GM12878 (cell line): ENCODE measurements around the gene FOXK1. TPM values are rescaled to one million over a fixed set of nuclear protein-coding genes. Genes with fewer than 3 reads are reported as not detected.

Experiments
- BMI1 ChIP-seq: fragments of 450-650 bp; IDR thresholded peaks from 2 replicates; pipeline ENCODE4 v1.6.1; 2016; ENCODE audit warnings: mild to moderate bottlenecking, moderate library complexity, borderline replicate concordance
- CBX3 ChIP-seq: fragments of 200-600 bp; sonication (generic); IDR thresholded peaks from 2 replicates; pipeline ENCODE4 v1.6.1; 2016; ENCODE audit warnings: low read depth, borderline replicate concordance
- EP300 ChIP-seq, 2 experiments: fragments of 150-350 bp in 1 of 2; IDR thresholded peaks; 2 replicates each; pipeline ENCODE4 v1.6.1; 2011 to 2012; ENCODE audit warnings: low read depth in 2 of 2, low read length in 2 of 2, borderline replicate concordance in 1 of 2, improper control_type of control experiment in 1 of 2, inconsistent platforms in 1 of 2; ENCODE audit not compliant: control insufficient read depth in 1 of 2
- HCFC1 ChIP-seq: fragments of 150-350 bp; IDR thresholded peaks from 2 replicates; pipeline ENCODE4 v1.6.1; 2014; ENCODE audit warnings: low read length
- IRF4 ChIP-seq: IDR thresholded peaks from 2 replicates; pipeline ENCODE4 v1.6.1; 2011; ENCODE audit warnings: low read depth, low read length
- MEF2B ChIP-seq: fragments of 450-650 bp; IDR thresholded peaks from 2 replicates; pipeline ENCODE4 v1.6.1; 2018; ENCODE audit warnings: mild to moderate bottlenecking, moderate library complexity; ENCODE audit not compliant: partially characterized antibody, poor library complexity, severe bottlenecking
- NFXL1 ChIP-seq: fragments of 450-650 bp; IDR thresholded peaks from 2 replicates; pipeline ENCODE4 v1.6.1; 2017; ENCODE audit warnings: antibody characterized with exemption, mild to moderate bottlenecking, borderline replicate concordance
- NR2C1 ChIP-seq: fragments of 450-650 bp; IDR thresholded peaks from 2 replicates; pipeline ENCODE4 v1.6.1; 2017; ENCODE audit warnings: antibody characterized with exemption, mild to moderate bottlenecking, moderate library complexity
- POLR2AphosphoS2 ChIP-seq: IDR thresholded peaks from 2 replicates; pipeline ENCODE4 v1.6.1; 2011; ENCODE audit warnings: low read depth, mild to moderate bottlenecking, low read length, improper control_type of control experiment, moderate library complexity
- RAD21 ChIP-seq: IDR thresholded peaks from 2 replicates; pipeline ENCODE4 v1.6.1; 2011; ENCODE audit warnings: mild to moderate bottlenecking, low read depth, low read length, moderate library complexity; ENCODE audit not compliant: insufficient read depth
- SPI1 ChIP-seq: IDR thresholded peaks from 2 replicates; pipeline ENCODE4 v1.6.1; 2011; ENCODE audit warnings: low read depth, mild to moderate bottlenecking, low read length, moderate library complexity, borderline replicate concordance; ENCODE audit not compliant: insufficient read depth
- SUPT20H ChIP-seq: IDR thresholded peaks from 2 replicates; pipeline ENCODE4 v1.6.1; 2011; ENCODE audit warnings: low read depth, mild to moderate bottlenecking, low read length, moderate library complexity, borderline replicate concordance; ENCODE audit not compliant: control insufficient read depth
- TBL1XR1 ChIP-seq: IDR thresholded peaks from 2 replicates; pipeline ENCODE4 v1.6.1; 2012; ENCODE audit warnings: low read depth, low read length, improper control_type of control experiment
- polyA plus RNA-seq, 11 experiments: library from polyadenylated mRNA; depleted of rRNA in 4 of 11; unstranded in 6 of 11; stranded (reverse) in 5 of 11; fragments of >200 nt; fragmentation: Nextera tagmentation in 4 of 11; fragmentation: Illumina TruSeq in 1 of 11; extraction: Ambion mirVana in 4 of 11; extraction: Trizol in 1 of 11; gene quantifications; 1 replicate in 1 of 11; 2 replicates in 10 of 11; pipeline versions ENCODE4 v1.2.1 to v1.2.3, GENCODE V29; 2011 to 2016; ENCODE audit warnings: inconsistent platforms in 2 of 11, missing spikeins in 2 of 11, low read depth in 1 of 11
- total RNA-seq, 4 experiments: library from RNA; depleted of rRNA in 3 of 4; stranded (reverse); fragments of >200 nt in 3 of 4; fragmentation: Illumina TruSeq in 1 of 4; extraction: Trizol in 1 of 4; gene quantifications; 2 replicates each; pipeline versions ENCODE4 v1.2.1 to v1.2.3, GENCODE V29; 2013 to 2021
- TF ChIP-seq, protein P1 (sequence below): fragments of 450-650 bp; formaldehyde crosslinking; IDR thresholded peaks from 2 replicates; pipeline ENCODE4 v1.5.0; 2022; ENCODE audit warnings: mild to moderate bottlenecking, missing genetic modification characterization
- TF ChIP-seq, protein P2 (sequence below): fragments of 450-650 bp; IDR thresholded peaks from 2 replicates; pipeline ENCODE4 v1.6.1; 2018; ENCODE audit warnings: borderline replicate concordance, mild to moderate bottlenecking; ENCODE audit not compliant: partially characterized antibody
- TF ChIP-seq, protein P3 (sequence below): IDR thresholded peaks from 2 replicates; pipeline ENCODE4 v1.6.1; 2011; ENCODE audit warnings: low read depth, mild to moderate bottlenecking, low read length, moderate library complexity, borderline replicate concordance; ENCODE audit errors: extremely low read depth
- TF ChIP-seq, protein P4 (sequence below), 3 experiments: IDR thresholded peaks in 2 of 3; conservative IDR thresholded peaks in 1 of 3; 2 replicates each; pipeline ENCODE4 v1.5.1; 2011; ENCODE audit warnings: low read depth in 3 of 3, low read length in 3 of 3, mild to moderate bottlenecking in 3 of 3, control low read depth in 2 of 3, moderate library complexity in 2 of 3, inconsistent platforms in 1 of 3, mixed read lengths in 1 of 3; ENCODE audit not compliant: control insufficient read depth in 2 of 3, insufficient read depth in 1 of 3; ENCODE audit errors: extremely low read depth in 1 of 3
- TF ChIP-seq, protein P5 (sequence below): fragments of 450-650 bp; IDR thresholded peaks from 2 replicates; pipeline ENCODE4 v1.6.1; 2014; ENCODE audit warnings: mild to moderate bottlenecking

Gene FOXK1
- total and polyA plus RNA-seq, 10 of the 15 experiments (the other 5 are each of a cell fraction or from before 2014, with no cell fraction given), result 0.24 to 31.8 (median 4.5) TPM

- TF ChIP-seq, protein P1, sequence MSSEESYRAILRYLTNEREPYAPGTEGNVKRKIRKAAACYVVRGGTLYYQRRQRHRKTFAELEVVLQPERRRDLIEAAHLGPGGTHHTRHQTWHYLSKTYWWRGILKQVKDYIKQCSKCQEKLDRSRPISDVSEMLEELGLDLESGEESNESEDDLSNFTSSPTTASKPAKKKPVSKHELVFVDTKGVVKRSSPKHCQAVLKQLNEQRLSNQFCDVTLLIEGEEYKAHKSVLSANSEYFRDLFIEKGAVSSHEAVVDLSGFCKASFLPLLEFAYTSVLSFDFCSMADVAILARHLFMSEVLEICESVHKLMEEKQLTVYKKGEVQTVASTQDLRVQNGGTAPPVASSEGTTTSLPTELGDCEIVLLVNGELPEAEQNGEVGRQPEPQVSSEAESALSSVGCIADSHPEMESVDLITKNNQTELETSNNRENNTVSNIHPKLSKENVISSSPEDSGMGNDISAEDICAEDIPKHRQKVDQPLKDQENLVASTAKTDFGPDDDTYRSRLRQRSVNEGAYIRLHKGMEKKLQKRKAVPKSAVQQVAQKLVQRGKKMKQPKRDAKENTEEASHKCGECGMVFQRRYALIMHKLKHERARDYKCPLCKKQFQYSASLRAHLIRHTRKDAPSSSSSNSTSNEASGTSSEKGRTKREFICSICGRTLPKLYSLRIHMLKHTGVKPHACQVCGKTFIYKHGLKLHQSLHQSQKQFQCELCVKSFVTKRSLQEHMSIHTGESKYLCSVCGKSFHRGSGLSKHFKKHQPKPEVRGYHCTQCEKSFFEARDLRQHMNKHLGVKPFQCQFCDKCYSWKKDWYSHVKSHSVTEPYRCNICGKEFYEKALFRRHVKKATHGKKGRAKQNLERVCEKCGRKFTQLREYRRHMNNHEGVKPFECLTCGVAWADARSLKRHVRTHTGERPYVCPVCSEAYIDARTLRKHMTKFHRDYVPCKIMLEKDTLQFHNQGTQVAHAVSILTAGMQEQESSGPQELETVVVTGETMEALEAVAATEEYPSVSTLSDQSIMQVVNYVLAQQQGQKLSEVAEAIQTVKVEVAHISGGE, result peak; percentile 45; the same call in 1 of the 2 replicates
- TF ChIP-seq NFXL1, result peak; percentile 89
- TF ChIP-seq TBL1XR1, result peak; percentile 38; the same call in 1 of the 2 replicates
- peak; percentile 99 for TF ChIP-seq NR2C1
- TF ChIP-seq, protein P2, sequence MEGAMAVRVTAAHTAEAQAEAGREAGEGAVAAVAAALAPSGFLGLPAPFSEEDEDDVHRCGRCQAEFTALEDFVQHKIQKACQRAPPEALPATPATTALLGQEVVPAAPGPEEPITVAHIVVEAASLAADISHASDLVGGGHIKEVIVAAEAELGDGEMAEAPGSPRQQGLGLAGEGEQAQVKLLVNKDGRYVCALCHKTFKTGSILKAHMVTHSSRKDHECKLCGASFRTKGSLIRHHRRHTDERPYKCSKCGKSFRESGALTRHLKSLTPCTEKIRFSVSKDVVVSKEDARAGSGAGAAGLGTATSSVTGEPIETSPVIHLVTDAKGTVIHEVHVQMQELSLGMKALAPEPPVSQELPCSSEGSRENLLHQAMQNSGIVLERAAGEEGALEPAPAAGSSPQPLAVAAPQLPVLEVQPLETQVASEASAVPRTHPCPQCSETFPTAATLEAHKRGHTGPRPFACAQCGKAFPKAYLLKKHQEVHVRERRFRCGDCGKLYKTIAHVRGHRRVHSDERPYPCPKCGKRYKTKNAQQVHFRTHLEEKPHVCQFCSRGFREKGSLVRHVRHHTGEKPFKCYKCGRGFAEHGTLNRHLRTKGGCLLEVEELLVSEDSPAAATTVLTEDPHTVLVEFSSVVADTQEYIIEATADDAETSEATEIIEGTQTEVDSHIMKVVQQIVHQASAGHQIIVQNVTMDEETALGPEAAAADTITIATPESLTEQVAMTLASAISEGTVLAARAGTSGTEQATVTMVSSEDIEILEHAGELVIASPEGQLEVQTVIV, result no peak
- TF ChIP-seq, protein P3, sequence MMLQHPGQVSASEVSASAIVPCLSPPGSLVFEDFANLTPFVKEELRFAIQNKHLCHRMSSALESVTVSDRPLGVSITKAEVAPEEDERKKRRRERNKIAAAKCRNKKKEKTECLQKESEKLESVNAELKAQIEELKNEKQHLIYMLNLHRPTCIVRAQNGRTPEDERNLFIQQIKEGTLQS, result peak; percentile 91
- no peak for TF ChIP-seq SPI1
- TF ChIP-seq RAD21, result no peak
- peak; percentile 55 for TF ChIP-seq HCFC1
- peak; percentile 76; the same call in 1 of the 2 replicates for TF ChIP-seq POLR2AphosphoS2
- no peak for TF ChIP-seq BMI1
- TF ChIP-seq CBX3, result no peak
- TF ChIP-seq EP300 (IDR thresholded peaks at IDR 0.05; ENCODE audit: borderline replicate concordance in 1 of 2, control insufficient read depth in 1 of 2, low read depth in 2 of 2, low read length in 2 of 2), result no peak
- 0 out of 2 replicates have a peak, but pooled peaks have one; percentile 8 for TF ChIP-seq IRF4
- TF ChIP-seq, protein P4, sequence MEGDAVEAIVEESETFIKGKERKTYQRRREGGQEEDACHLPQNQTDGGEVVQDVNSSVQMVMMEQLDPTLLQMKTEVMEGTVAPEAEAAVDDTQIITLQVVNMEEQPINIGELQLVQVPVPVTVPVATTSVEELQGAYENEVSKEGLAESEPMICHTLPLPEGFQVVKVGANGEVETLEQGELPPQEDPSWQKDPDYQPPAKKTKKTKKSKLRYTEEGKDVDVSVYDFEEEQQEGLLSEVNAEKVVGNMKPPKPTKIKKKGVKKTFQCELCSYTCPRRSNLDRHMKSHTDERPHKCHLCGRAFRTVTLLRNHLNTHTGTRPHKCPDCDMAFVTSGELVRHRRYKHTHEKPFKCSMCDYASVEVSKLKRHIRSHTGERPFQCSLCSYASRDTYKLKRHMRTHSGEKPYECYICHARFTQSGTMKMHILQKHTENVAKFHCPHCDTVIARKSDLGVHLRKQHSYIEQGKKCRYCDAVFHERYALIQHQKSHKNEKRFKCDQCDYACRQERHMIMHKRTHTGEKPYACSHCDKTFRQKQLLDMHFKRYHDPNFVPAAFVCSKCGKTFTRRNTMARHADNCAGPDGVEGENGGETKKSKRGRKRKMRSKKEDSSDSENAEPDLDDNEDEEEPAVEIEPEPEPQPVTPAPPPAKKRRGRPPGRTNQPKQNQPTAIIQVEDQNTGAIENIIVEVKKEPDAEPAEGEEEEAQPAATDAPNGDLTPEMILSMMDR (IDR thresholded peaks at IDR 0.05 in 2 of 3, conservative IDR thresholded peaks at IDR 0.05 in 1 of 3; ENCODE audit: control insufficient read depth in 2 of 3, extremely low read depth in 1 of 3, insufficient read depth in 1 of 3, low read depth in 3 of 3, low read length in 3 of 3), result peak; percentile 21 to 70 (median 50); a peak in 4 of 6 replicates
- no peak for TF ChIP-seq SUPT20H
- no peak for TF ChIP-seq MEF2B
- TF ChIP-seq, protein P5, sequence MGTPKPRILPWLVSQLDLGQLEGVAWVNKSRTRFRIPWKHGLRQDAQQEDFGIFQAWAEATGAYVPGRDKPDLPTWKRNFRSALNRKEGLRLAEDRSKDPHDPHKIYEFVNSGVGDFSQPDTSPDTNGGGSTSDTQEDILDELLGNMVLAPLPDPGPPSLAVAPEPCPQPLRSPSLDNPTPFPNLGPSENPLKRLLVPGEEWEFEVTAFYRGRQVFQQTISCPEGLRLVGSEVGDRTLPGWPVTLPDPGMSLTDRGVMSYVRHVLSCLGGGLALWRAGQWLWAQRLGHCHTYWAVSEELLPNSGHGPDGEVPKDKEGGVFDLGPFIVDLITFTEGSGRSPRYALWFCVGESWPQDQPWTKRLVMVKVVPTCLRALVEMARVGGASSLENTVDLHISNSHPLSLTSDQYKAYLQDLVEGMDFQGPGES, result no peak
Measured at GRCh38 chr7:4641667-4642467, 40.2 kb upstream of the FOXK1 start (continued).
